ENCODE data around the gene RABGAP1L. TPM values are rescaled to one million over a fixed set of nuclear protein-coding genes. Genes with fewer than 3 reads are reported as not detected.

The RABGAP1L gene
- total and polyA plus RNA-seq, 10 of the 15 experiments (the other 5 are each of a cell fraction or from before 2014, with no cell fraction given), result 5.8 to 194 (median 113) TPM

DNA sequence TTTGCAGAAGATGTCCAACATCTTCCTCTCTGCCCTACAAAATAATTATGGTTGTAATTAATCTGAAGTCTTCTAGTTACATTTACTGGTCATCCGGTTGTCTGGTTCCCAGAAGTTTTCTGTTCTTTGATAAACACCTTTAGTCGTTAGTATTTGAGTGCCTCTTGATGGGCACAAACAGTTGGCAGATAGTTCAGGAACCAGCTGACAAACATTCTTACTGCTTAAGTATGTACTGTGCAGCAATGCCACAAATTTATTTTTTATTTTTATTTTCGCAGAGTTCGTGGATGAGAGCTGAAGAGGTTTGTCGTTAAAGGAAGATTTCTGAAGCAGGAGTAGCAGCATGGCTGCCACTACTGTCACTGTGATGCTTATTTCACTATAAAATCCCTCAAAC is 84.7 kb downstream of the RABGAP1L start:
- ChIA-PET CTCF (interaction anchor here (1.7 kb wide), 1 partner anchor 19 kb away, joined by 5 read pairs; no protein-coding TSS in a partner anchor), SMC1A (ENCODE audit: uncharacterized antibody, unreplicated experiment) (interaction anchor here (0.7 kb wide), 1 partner anchor 191 kb away, joined by 3 read pairs; no protein-coding TSS in a partner anchor), RAD21 (ENCODE audit: unreplicated experiment) (no interaction called here), POLR2A (no interaction called here)
- Histone ChIP-seq H3K4me1 (ENCODE audit: control insufficient read depth, insufficient read depth, low read length) (no peaks in the 10 kb centered on the region), H3K36me3 (ENCODE audit: control insufficient read depth in 2 of 2, insufficient read depth in 2 of 2, low read length in 1 of 2) (peaks cover 0 to 28% of the 10 kb centered on the region in 2 experiments; a peak in 2 of 4 replicates), H3K9ac (ENCODE audit: control insufficient read depth, insufficient read depth, low read length) (no peak overlapping the region), H3K4me3 (no peak overlapping the region), H3K27ac (ENCODE audit: control insufficient read depth, insufficient read depth) (no peak overlapping the region), H3K4me2 (ENCODE audit: control insufficient read depth, insufficient read depth) (no peak overlapping the region), H3K9me3 (replicated peaks; ENCODE audit: control insufficient read depth, insufficient read depth, low read length) (no peaks in the 10 kb centered on the region), H4K20me1 (ENCODE audit: control insufficient read depth, insufficient read depth) (no peaks in the 10 kb centered on the region), H2AFZ (ENCODE audit: control insufficient read depth, low read depth, low read length) (no peak overlapping the region), H3K27me3 (replicated peaks in 1 of 2; ENCODE audit: control insufficient read depth in 2 of 2, insufficient read depth in 2 of 2, low read length in 1 of 2) (no peaks in the 10 kb centered on the region), H3K79me2 (ENCODE audit: control insufficient read depth, insufficient read depth, low read length) (no peaks in the 10 kb centered on the region; the same call in 1 of the 2 replicates)
- ATAC-seq, result no peak
- intact Hi-C loops (cut with micrococcal nuclease; ENCODE audit: unreplicated experiment) (no loop called here), in situ Hi-C loops (cut with MboI) (no loop called here)
- 89% methylated on average over 5 of the region's 5 CpGs for WGBS (ENCODE audit: insufficient coverage, insufficient replicate concordance, low lambda C conversion rate, missing lambda C conversion rate)
- no peak for FAIRE-seq
- no peak for DNase-seq (ENCODE audit: low read depth, low spot score)
- BruUV-seq (replicated peaks), result no TSS peak
- TF ChIP-seq, protein P1, sequence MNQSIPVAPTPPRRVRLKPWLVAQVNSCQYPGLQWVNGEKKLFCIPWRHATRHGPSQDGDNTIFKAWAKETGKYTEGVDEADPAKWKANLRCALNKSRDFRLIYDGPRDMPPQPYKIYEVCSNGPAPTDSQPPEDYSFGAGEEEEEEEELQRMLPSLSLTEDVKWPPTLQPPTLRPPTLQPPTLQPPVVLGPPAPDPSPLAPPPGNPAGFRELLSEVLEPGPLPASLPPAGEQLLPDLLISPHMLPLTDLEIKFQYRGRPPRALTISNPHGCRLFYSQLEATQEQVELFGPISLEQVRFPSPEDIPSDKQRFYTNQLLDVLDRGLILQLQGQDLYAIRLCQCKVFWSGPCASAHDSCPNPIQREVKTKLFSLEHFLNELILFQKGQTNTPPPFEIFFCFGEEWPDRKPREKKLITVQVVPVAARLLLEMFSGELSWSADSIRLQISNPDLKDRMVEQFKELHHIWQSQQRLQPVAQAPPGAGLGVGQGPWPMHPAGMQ (IDR thresholded peaks at IDR 0.05; ENCODE audit: borderline replicate concordance), result no peak
- TF ChIP-seq, protein P2, sequence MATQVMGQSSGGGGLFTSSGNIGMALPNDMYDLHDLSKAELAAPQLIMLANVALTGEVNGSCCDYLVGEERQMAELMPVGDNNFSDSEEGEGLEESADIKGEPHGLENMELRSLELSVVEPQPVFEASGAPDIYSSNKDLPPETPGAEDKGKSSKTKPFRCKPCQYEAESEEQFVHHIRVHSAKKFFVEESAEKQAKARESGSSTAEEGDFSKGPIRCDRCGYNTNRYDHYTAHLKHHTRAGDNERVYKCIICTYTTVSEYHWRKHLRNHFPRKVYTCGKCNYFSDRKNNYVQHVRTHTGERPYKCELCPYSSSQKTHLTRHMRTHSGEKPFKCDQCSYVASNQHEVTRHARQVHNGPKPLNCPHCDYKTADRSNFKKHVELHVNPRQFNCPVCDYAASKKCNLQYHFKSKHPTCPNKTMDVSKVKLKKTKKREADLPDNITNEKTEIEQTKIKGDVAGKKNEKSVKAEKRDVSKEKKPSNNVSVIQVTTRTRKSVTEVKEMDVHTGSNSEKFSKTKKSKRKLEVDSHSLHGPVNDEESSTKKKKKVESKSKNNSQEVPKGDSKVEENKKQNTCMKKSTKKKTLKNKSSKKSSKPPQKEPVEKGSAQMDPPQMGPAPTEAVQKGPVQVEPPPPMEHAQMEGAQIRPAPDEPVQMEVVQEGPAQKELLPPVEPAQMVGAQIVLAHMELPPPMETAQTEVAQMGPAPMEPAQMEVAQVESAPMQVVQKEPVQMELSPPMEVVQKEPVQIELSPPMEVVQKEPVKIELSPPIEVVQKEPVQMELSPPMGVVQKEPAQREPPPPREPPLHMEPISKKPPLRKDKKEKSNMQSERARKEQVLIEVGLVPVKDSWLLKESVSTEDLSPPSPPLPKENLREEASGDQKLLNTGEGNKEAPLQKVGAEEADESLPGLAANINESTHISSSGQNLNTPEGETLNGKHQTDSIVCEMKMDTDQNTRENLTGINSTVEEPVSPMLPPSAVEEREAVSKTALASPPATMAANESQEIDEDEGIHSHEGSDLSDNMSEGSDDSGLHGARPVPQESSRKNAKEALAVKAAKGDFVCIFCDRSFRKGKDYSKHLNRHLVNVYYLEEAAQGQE (IDR thresholded peaks at IDR 0.05; ENCODE audit: low read depth, low read length), result no peak
- no peak for TF ChIP-seq MTA2 (IDR thresholded peaks at IDR 0.05; ENCODE audit: low read depth)
- TF ChIP-seq, protein P3, sequence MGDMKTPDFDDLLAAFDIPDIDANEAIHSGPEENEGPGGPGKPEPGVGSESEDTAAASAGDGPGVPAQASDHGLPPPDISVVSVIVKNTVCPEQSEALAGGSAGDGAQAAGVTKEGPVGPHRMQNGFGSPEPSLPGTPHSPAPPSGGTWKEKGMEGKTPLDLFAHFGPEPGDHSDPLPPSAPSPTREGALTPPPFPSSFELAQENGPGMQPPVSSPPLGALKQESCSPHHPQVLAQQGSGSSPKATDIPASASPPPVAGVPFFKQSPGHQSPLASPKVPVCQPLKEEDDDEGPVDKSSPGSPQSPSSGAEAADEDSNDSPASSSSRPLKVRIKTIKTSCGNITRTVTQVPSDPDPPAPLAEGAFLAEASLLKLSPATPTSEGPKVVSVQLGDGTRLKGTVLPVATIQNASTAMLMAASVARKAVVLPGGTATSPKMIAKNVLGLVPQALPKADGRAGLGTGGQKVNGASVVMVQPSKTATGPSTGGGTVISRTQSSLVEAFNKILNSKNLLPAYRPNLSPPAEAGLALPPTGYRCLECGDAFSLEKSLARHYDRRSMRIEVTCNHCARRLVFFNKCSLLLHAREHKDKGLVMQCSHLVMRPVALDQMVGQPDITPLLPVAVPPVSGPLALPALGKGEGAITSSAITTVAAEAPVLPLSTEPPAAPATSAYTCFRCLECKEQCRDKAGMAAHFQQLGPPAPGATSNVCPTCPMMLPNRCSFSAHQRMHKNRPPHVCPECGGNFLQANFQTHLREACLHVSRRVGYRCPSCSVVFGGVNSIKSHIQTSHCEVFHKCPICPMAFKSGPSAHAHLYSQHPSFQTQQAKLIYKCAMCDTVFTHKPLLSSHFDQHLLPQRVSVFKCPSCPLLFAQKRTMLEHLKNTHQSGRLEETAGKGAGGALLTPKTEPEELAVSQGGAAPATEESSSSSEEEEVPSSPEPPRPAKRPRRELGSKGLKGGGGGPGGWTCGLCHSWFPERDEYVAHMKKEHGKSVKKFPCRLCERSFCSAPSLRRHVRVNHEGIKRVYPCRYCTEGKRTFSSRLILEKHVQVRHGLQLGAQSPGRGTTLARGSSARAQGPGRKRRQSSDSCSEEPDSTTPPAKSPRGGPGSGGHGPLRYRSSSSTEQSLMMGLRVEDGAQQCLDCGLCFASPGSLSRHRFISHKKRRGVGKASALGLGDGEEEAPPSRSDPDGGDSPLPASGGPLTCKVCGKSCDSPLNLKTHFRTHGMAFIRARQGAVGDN (IDR thresholded peaks at IDR 0.05), result no peak
- no peak for TF ChIP-seq YY1 (IDR thresholded peaks at IDR 0.05; ENCODE audit: low read depth, low read length)
- TF ChIP-seq, protein P4, sequence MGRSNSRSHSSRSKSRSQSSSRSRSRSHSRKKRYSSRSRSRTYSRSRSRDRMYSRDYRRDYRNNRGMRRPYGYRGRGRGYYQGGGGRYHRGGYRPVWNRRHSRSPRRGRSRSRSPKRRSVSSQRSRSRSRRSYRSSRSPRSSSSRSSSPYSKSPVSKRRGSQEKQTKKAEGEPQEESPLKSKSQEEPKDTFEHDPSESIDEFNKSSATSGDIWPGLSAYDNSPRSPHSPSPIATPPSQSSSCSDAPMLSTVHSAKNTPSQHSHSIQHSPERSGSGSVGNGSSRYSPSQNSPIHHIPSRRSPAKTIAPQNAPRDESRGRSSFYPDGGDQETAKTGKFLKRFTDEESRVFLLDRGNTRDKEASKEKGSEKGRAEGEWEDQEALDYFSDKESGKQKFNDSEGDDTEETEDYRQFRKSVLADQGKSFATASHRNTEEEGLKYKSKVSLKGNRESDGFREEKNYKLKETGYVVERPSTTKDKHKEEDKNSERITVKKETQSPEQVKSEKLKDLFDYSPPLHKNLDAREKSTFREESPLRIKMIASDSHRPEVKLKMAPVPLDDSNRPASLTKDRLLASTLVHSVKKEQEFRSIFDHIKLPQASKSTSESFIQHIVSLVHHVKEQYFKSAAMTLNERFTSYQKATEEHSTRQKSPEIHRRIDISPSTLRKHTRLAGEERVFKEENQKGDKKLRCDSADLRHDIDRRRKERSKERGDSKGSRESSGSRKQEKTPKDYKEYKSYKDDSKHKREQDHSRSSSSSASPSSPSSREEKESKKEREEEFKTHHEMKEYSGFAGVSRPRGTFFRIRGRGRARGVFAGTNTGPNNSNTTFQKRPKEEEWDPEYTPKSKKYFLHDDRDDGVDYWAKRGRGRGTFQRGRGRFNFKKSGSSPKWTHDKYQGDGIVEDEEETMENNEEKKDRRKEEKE (IDR thresholded peaks at IDR 0.05), result no peak
- no peak for TF ChIP-seq SUZ12 (IDR thresholded peaks at IDR 0.05; ENCODE audit: unreplicated experiment)
- no peak for TF ChIP-seq NRF1 (conservative IDR thresholded peaks at IDR 0.05; ENCODE audit: low read depth, low read length)
- TF ChIP-seq, protein P5, sequence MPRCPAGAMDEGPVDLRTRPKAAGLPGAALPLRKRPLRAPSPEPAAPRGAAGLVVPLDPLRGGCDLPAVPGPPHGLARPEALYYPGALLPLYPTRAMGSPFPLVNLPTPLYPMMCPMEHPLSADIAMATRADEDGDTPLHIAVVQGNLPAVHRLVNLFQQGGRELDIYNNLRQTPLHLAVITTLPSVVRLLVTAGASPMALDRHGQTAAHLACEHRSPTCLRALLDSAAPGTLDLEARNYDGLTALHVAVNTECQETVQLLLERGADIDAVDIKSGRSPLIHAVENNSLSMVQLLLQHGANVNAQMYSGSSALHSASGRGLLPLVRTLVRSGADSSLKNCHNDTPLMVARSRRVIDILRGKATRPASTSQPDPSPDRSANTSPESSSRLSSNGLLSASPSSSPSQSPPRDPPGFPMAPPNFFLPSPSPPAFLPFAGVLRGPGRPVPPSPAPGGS (IDR thresholded peaks at IDR 0.05; ENCODE audit: borderline replicate concordance, insufficient read depth, low read depth, low read length, poor library complexity, severe bottlenecking), result no peak
- TF ChIP-seq DPF2 (IDR thresholded peaks at IDR 0.05), result no peak

All from GM12878 (cell line).